ENCODE data around the gene ROPN1L. TPM values are rescaled to one million over a fixed set of nuclear protein-coding genes. Genes with fewer than 3 reads are reported as not detected.

The ROPN1L gene
- total RNA-seq, 1 donor from 2014 or later = not detected

DNA sequence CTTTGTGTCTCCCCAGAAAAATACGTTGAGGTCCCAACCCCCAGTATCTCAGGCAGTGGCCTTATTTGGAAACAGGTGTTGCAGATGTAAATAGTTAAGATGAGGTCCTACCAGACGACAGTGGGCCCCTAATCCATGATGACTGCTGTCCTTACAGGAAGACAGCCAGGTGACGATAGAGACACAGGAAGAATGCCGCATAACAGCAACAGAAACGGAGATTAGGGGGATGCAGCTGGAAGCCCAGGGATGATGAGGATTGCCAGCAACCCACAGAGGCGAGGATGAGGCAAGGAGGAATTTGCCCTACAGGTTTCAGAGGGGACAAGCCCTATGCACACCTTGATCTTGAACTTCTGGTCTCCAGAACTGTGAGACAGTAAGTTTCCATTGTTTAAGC lies 46.5 kb downstream of the ROPN1L start:
- peak overlapping the region; percentile 23 for H3K27ac Mint-ChIP-seq
- no peaks in the 10 kb centered on the region for H3K27me3 ChIP-seq
- no peak overlapping the region for H3K4me3 ChIP-seq
- no peak overlapping the region for H3K9ac ChIP-seq
- TF ChIP-seq EZH2 (IDR thresholded peaks at IDR 0.05) (no peak), EZH2phosphoT487 (IDR thresholded peaks at IDR 0.05) (no peak)
- TF ChIP-seq, protein P1, sequence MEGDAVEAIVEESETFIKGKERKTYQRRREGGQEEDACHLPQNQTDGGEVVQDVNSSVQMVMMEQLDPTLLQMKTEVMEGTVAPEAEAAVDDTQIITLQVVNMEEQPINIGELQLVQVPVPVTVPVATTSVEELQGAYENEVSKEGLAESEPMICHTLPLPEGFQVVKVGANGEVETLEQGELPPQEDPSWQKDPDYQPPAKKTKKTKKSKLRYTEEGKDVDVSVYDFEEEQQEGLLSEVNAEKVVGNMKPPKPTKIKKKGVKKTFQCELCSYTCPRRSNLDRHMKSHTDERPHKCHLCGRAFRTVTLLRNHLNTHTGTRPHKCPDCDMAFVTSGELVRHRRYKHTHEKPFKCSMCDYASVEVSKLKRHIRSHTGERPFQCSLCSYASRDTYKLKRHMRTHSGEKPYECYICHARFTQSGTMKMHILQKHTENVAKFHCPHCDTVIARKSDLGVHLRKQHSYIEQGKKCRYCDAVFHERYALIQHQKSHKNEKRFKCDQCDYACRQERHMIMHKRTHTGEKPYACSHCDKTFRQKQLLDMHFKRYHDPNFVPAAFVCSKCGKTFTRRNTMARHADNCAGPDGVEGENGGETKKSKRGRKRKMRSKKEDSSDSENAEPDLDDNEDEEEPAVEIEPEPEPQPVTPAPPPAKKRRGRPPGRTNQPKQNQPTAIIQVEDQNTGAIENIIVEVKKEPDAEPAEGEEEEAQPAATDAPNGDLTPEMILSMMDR (IDR thresholded peaks at IDR 0.05) = no peak
- H4K20me1 ChIP-seq (ENCODE audit: low read depth) = no peaks in the 10 kb centered on the region
- no peaks in the 10 kb centered on the region for H3F3A ChIP-seq (ENCODE audit: low read depth)
- no peaks in the 10 kb centered on the region for H3K9me3 ChIP-seq (ENCODE audit: low read depth)
- no peak overlapping the region for H3K4me3 Mint-ChIP-seq
- H2AFZ ChIP-seq (replicated peaks) = no peak overlapping the region
- H3K36me3 ChIP-seq = no peaks in the 10 kb centered on the region
- peaks cover 15% of the 10 kb centered on the region for H3K4me1 Mint-ChIP-seq
- H3K27ac ChIP-seq = no peak overlapping the region
- peaks cover 20% of the 10 kb centered on the region for H3K27me3 Mint-ChIP-seq (ENCODE audit: insufficient read depth, low read depth)
- no peak overlapping the region for H3K4me2 ChIP-seq
- H3K36me3 Mint-ChIP-seq = no peaks in the 10 kb centered on the region
- DNase-seq (ENCODE audit: low spot score) = no peak
- no peaks in the 10 kb centered on the region for H3K79me2 ChIP-seq (ENCODE audit: low read depth)
- no peaks in the 10 kb centered on the region for H3K4me1 ChIP-seq
- peaks cover 5% of the 10 kb centered on the region for H3K9me3 Mint-ChIP-seq

DNA sequence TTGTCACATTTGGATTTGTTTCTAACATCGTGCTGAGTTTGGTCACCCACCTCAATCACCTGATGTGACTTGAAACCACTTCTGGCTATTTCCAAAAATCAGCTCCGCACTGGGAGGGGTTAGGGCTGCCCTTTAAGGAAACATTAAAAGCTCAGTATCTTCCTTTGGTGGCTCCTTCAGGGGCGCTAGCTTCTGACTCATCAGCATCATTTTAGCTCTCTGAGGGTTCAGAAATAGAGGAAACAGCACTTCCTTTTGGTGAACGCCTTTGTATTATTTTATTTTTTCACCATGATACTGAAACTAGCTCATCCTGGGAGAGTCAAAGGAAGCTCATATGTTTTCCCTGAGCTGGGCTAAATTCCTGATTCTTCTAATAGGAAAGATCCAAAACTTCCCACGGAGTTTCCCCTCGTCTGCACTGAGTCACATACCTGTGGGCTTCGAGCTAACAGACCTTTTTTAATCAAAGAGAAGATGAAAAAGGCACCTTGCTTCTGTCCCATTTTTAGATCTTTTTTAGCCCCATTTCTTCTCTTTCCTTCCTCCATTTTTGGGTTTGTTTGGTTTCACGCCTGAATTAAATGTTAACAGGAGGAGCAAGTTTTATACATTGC lies 48.2 kb downstream of the ROPN1L start:
- peaks cover under 1% of the 10 kb centered on the region for H3K36me3 Mint-ChIP-seq
- no peaks in the 10 kb centered on the region for H3K9me3 ChIP-seq (ENCODE audit: low read depth)
- no peaks in the 10 kb centered on the region for H3F3A ChIP-seq (ENCODE audit: low read depth)
- no peak overlapping the region for H3K27ac Mint-ChIP-seq
- H3K79me2 ChIP-seq (ENCODE audit: low read depth) = no peaks in the 10 kb centered on the region
- peaks cover 7% of the 10 kb centered on the region for H3K4me1 Mint-ChIP-seq
- peaks cover 14% of the 10 kb centered on the region for H3K27me3 Mint-ChIP-seq (ENCODE audit: insufficient read depth, low read depth)
- H4K20me1 ChIP-seq (ENCODE audit: low read depth) = no peaks in the 10 kb centered on the region
- H3K27me3 ChIP-seq = no peaks in the 10 kb centered on the region
- H3K9me3 Mint-ChIP-seq = peaks cover 18% of the 10 kb centered on the region
- no peak overlapping the region for H3K4me3 ChIP-seq
- no peaks in the 10 kb centered on the region for H3K4me1 ChIP-seq
- TF ChIP-seq, protein P1 (IDR thresholded peaks at IDR 0.05) = no peak
- no peak for TF ChIP-seq EZH2 (IDR thresholded peaks at IDR 0.05)
- TF ChIP-seq EZH2phosphoT487 (IDR thresholded peaks at IDR 0.05) = no peak
- H3K4me3 Mint-ChIP-seq = no peak overlapping the region
- DNase-seq (ENCODE audit: low spot score) = no peak
- peak overlapping the region; percentile 29 for H2AFZ ChIP-seq (replicated peaks)
- H3K27ac ChIP-seq = no peak overlapping the region
- H3K36me3 ChIP-seq = no peaks in the 10 kb centered on the region
- no peak overlapping the region for H3K4me2 ChIP-seq
- H3K9ac ChIP-seq = no peak overlapping the region

DNA sequence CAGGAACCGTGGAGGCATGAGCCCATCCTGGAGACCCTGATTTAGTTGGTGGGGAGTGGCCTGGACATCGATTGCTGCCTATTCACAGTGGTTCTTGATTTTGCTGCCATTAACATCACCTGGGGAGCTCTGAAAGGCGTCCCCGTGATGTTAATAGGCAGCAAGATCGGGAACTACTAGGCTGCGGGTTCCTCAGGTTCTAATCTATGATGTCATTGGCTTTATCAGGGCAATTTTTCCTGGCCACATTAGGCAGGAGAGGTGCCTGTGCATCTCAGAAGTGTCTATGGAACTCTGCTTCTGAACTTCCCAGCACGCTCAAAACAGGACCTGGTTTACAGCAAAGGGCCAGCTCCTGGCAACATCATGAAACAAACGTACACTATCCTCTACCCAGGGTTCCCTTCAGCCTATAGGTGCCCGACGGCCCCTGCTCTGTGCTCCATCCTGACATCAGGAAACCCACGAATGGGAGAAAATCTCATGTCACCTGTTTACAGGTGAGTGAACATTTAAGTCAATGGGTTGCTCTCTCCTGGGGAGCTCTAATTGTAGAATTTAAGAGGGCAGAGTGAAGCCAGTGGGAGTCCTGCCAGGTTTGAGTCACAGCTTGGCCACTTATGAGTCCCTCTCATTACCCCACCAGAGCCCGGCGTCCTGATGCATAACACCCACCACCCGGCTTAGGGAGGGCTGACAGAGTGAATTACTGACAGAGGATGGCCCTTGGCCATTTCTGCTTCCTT lies 49.4 kb downstream of the ROPN1L start:
- Histone ChIP-seq H3K4me1 (no peaks in the 10 kb centered on the region), H3K36me3 (no peaks in the 10 kb centered on the region), H2AFZ (replicated peaks) (no peak overlapping the region), H3K9me3 (ENCODE audit: low read depth) (no peaks in the 10 kb centered on the region), H3K79me2 (ENCODE audit: low read depth) (no peaks in the 10 kb centered on the region), H3K9ac (no peak overlapping the region), H4K20me1 (ENCODE audit: low read depth) (no peaks in the 10 kb centered on the region), H3K27ac (no peak overlapping the region), H3K27me3 (no peaks in the 10 kb centered on the region), H3F3A (ENCODE audit: low read depth) (no peaks in the 10 kb centered on the region), H3K4me2 (no peak overlapping the region), H3K4me3 (no peak overlapping the region)
- H3K4me1 Mint-ChIP-seq = peaks cover 2% of the 10 kb centered on the region
- TF ChIP-seq EZH2phosphoT487 (IDR thresholded peaks at IDR 0.05) = no peak
- TF ChIP-seq EZH2 (IDR thresholded peaks at IDR 0.05) = no peak
- TF ChIP-seq, protein P1 (IDR thresholded peaks at IDR 0.05) = no peak
- no peak overlapping the region for H3K4me3 Mint-ChIP-seq
- peaks cover 3% of the 10 kb centered on the region for H3K36me3 Mint-ChIP-seq
- no peak for DNase-seq (ENCODE audit: low spot score)
- no peak overlapping the region for H3K27ac Mint-ChIP-seq
- peaks cover 12% of the 10 kb centered on the region for H3K27me3 Mint-ChIP-seq (ENCODE audit: insufficient read depth, low read depth)
- peaks cover 21% of the 10 kb centered on the region for H3K9me3 Mint-ChIP-seq

Data from neural progenitor cell (in vitro differentiated cells).